Ishikawa (cell line): Measurements from ENCODE around the gene SLC6A12.

ENCODE experiments used
- CEBPB ChIP-seq: IDR thresholded peaks from 2 replicates; pipeline ENCODE4 v1.6.1; 2012
- CREB1 ChIP-seq: IDR thresholded peaks from 2 replicates; pipeline ENCODE4 v1.6.1; 2012; ENCODE audit warnings: low read depth
- EGR1 ChIP-seq: IDR thresholded peaks from 2 replicates; pipeline ENCODE4 v1.6.1; 2012
- EP300 ChIP-seq: IDR thresholded peaks from 2 replicates; pipeline ENCODE4 v1.6.1; 2012; ENCODE audit warnings: borderline replicate concordance
- FOXM1 ChIP-seq: IDR thresholded peaks from 2 replicates; pipeline ENCODE4 v1.6.1; 2012; ENCODE audit warnings: low read depth, borderline replicate concordance
- MAX ChIP-seq: IDR thresholded peaks from 2 replicates; pipeline ENCODE4 v1.6.1; 2012
- NFIC ChIP-seq: IDR thresholded peaks from 2 replicates; pipeline ENCODE4 v1.6.1; 2012
- RAD21 ChIP-seq: IDR thresholded peaks from 2 replicates; pipeline ENCODE4 v1.6.1; 2012; ENCODE audit warnings: low read depth
- REST ChIP-seq: IDR thresholded peaks from 2 replicates; pipeline ENCODE4 v1.6.1; 2012; ENCODE audit warnings: low read depth, mild to moderate bottlenecking
- TAF1 ChIP-seq: IDR thresholded peaks from 2 replicates; pipeline ENCODE4 v1.6.1; 2012; ENCODE audit warnings: low read depth, mild to moderate bottlenecking
- TCF12 ChIP-seq: IDR thresholded peaks from 2 replicates; pipeline ENCODE4 v1.6.1; 2012; ENCODE audit warnings: low read depth
- TEAD4 ChIP-seq: IDR thresholded peaks from 2 replicates; pipeline ENCODE4 v1.6.1; 2012
- USF1 ChIP-seq: IDR thresholded peaks from 2 replicates; pipeline ENCODE4 v1.6.1; 2012
- YY1 ChIP-seq: IDR thresholded peaks from 2 replicates; pipeline ENCODE4 v1.6.1; 2012; ENCODE audit warnings: low read depth
- ZBTB7A ChIP-seq: IDR thresholded peaks from 2 replicates; pipeline ENCODE4 v1.6.1; 2012; ENCODE audit warnings: low read depth

SLC6A12 gene

DNA sequence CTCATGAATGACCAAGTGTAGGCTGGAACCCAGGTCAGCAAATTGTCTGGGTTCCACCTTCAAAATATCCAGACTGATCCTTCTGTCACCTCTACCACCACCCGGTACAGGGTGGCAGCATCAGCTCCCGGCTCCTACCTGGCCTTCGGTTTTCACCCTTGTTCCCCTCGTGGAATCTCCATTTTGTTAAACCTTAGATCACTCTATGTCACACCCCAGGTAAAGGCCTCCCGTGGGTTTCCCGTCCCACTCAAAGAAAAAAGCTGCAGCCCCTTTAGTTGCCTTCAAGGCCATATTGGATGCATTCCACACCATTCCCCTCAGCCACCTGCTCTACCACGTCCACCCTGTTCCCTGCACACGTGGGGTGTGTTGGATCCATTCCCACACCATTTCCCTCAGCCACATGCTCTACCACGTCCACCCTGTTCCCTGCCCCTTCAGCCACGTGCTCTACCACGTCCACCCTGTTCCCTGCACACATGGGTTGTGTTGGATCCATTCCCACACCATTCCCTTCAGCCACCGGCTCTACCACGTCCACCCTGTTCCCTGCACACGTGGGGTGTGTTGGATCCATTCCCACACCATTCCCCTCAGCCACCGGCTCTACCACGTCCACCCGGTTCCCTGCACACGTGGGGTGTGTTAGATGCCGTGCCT, 24.9 kb upstream of the SLC6A12 start:
- TF ChIP-seq REST (no peak), USF1 (no peak), EP300 (no peak), YY1 (no peak), ZBTB7A (no peak)

DNA sequence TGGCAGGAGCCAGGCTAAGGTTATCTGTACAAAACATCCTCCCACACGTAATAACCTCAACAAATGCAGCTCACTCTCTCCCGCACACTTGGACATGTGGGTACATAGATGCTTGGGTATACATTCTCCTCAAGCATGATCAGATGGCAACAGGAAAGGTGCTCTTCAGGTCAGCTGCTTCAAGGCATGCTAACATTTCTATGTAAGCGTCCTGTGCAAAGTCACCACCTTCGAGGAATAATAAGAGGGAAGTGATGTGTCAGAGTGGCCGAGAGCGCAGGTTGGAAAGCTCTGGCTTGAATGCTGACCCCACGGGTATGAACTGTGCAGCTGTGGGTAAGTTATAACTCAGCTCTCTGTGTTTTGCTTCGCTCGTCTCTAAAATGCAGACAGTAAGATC, 24.2 kb upstream of the SLC6A12 start:
- TF ChIP-seq YY1 (no peak), MAX (no peak), TAF1 (no peak), FOXM1 (no peak), RAD21 (no peak), USF1 (no peak), ZBTB7A (no peak), TEAD4 (no peak)

GRCh38 chr12:237026-237815, 23.3 kb upstream of the SLC6A12 start:
- no peak for TF ChIP-seq RAD21
- no peak for TF ChIP-seq EGR1
- no peak for TF ChIP-seq TAF1
- TF ChIP-seq TEAD4: no peak
- TF ChIP-seq REST: no peak
- no peak for TF ChIP-seq MAX
- TF ChIP-seq YY1: no peak
- no peak for TF ChIP-seq EP300
- TF ChIP-seq CREB1: no peak
- no peak for TF ChIP-seq TCF12
- no peak for TF ChIP-seq NFIC
- no peak for TF ChIP-seq USF1
- TF ChIP-seq FOXM1: no peak
- no peak for TF ChIP-seq CEBPB
- no peak for TF ChIP-seq ZBTB7A

DNA sequence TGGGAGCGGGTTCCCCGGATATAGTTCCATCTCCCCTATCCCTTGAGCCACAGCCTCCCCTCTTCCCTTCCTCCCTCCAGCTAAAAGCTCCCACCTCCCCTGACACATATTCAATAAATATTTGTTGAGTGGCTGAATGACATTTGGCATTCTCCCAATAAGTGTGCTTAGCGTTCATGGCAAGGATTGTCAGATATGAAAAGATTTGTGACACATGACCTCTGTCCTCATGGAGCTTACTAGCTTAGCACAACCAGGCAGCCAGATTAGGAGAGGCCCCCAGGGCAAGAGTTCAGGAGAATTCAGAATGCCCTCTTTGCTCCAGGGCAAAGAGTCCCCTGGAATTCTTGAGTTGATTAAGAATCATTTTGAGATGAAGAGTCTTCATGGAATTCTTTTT, 22.5 kb upstream of the SLC6A12 start:
- TF ChIP-seq CEBPB: no peak
- TF ChIP-seq TAF1: no peak

GRCh38 chr12:234891-235415, 21.0 kb upstream of the SLC6A12 start:
- TF ChIP-seq FOXM1 (no peak), TAF1 (no peak), REST (no peak), YY1 (no peak), TCF12 (no peak), ZBTB7A (no peak), USF1 (no peak), RAD21 (no peak), EGR1 (no peak), CREB1 (no peak), EP300 (no peak), CEBPB (no peak)
